Stimulated activated CD8-positive, alpha-beta memory T cell treated with anti-CD3 and anti-CD28 coated beads, Interleukin-7, amount 100 ng/mL, for 24 hours (primary cell): ENCODE data around the gene CTSO.

Experiments
- DNase-seq: peaks from one replicate; pipeline ENCODE4 v3.0.0-alpha.2; 2020; ENCODE audit warnings: low read depth

CTSO gene

GRCh38 chr4:155953151-155954117 is at the start of gene CTSO:
CTSO (minus strand) TSS chr4:155953866; CDS start chr4:155953847, 19 bp downstream.
- peak; percentile 43 for DNase-seq

GRCh38 chr4:156000491-156000890 is 46.8 kb upstream of the CTSO start:
- DNase-seq: no peak

- no peak for DNase-seq
Observed at GRCh38 chr4:155999725-156000124, 46.1 kb upstream of the CTSO start.

- no peak for DNase-seq
Observed at GRCh38 chr4:155995069-155995468, 41.4 kb upstream of the CTSO start.

GRCh38 chr4:155984106-155984797 is 30.6 kb upstream of the CTSO start:
- no peak for DNase-seq

GRCh38 chr4:155982736-155983385 is 29.2 kb upstream of the CTSO start:
- DNase-seq: no peak

- DNase-seq: no peak
Observed at GRCh38 chr4:155978810-155979209, 25.1 kb upstream of the CTSO start.

- DNase-seq: no peak
Observed at GRCh38 chr4:155975511-155975910, 21.8 kb upstream of the CTSO start.

GRCh38 chr4:155974996-155975395 is 21.3 kb upstream of the CTSO start:
- DNase-seq: no peak

- DNase-seq: no peak
Observed at GRCh38 chr4:155974476-155974749, 20.7 kb upstream of the CTSO start.

- no peak for DNase-seq
Observed at GRCh38 chr4:155973639-155974475, 20.2 kb upstream of the CTSO start.

- DNase-seq: no peak
Observed at GRCh38 chr4:155972098-155972497, 18.4 kb upstream of the CTSO start.

- no peak for DNase-seq
Observed at GRCh38 chr4:155966731-155967395, 13.2 kb upstream of the CTSO start.

GRCh38 chr4:155966171-155966570 is 12.5 kb upstream of the CTSO start:
- no peak for DNase-seq

- no peak for DNase-seq
Observed at GRCh38 chr4:155964016-155964891, 10.6 kb upstream of the CTSO start.

GRCh38 chr4:155962767-155963166 is 9.1 kb upstream of the CTSO start:
- no peak for DNase-seq

- DNase-seq: no peak
Observed at GRCh38 chr4:155961575-155961974, 7.9 kb upstream of the CTSO start.

GRCh38 chr4:155960522-155960921 is 6.9 kb upstream of the CTSO start:
- no peak for DNase-seq

- DNase-seq: no peak
Observed at GRCh38 chr4:155959417-155959816, 5.8 kb upstream of the CTSO start.

- DNase-seq: no peak
Observed at GRCh38 chr4:155956461-155956860, 2.8 kb upstream of the CTSO start.
